Activated CD4-positive, alpha-beta memory T cell treated with anti-CD3 and anti-CD28 coated beads for 36 hours (primary cell): ENCODE results near the gene AJAP1. TPM values are rescaled to one million over a fixed set of nuclear protein-coding genes. Genes with fewer than 3 reads are reported as not detected.
A peak's percentile ranks its signal among the peaks of the same experiment; 100 is the strongest.

Source experiments
- CTCF ChIA-PET: fragments of 350-600 bp; sonication (Branson Sonifier 250); formaldehyde crosslinking; loops from one replicate; lab custom pipeline; 2021; ENCODE audit warnings: antibody characterized with exemption, inconsistent platforms; lab: Charles Lee
- POLR2A ChIA-PET: fragments of 350-600 bp; sonication (Branson Sonifier 250); formaldehyde crosslinking; loops from one replicate; lab custom pipeline; 2021; ENCODE audit warnings: antibody characterized with exemption; lab: Charles Lee
- DNase-seq: peaks from one replicate; pipeline ENCODE4 v3.0.0-alpha.2; 2020
- H3K27ac Mint-ChIP-seq: one replicate; pipeline ENCODE4 v1.8.0; 2021; ENCODE audit warnings: mixed read lengths
- H3K27me3 Mint-ChIP-seq: one replicate; pipeline ENCODE4 v1.8.0; 2021; ENCODE audit warnings: mixed read lengths
- H3K36me3 Mint-ChIP-seq: one replicate; pipeline ENCODE4 v1.8.0; 2021; ENCODE audit warnings: mixed read lengths
- H3K4me1 Mint-ChIP-seq: one replicate; pipeline ENCODE4 v1.8.0; 2021; ENCODE audit warnings: low read depth, mixed read lengths
- H3K4me3 Mint-ChIP-seq: one replicate; pipeline ENCODE4 v1.8.0; 2021; ENCODE audit warnings: mild to moderate bottlenecking, mixed read lengths
- H3K9me3 Mint-ChIP-seq: one replicate; pipeline ENCODE4 v1.8.0; 2021; ENCODE audit warnings: mixed read lengths
- intact Hi-C: fragments of 100-400 bp; cut with micrococcal nuclease; formaldehyde crosslinking; loops from one replicate; pipeline ENCODE4 v1.15.1; 2023
- total RNA-seq, 2 experiments: library from RNA; stranded (reverse); gene quantifications; one replicate each; pipeline ENCODE4 v1.2.3, GENCODE V29; 2021

AJAP1 gene
- total RNA-seq, 2 experiments from 2014 or later = not detected

DNA sequence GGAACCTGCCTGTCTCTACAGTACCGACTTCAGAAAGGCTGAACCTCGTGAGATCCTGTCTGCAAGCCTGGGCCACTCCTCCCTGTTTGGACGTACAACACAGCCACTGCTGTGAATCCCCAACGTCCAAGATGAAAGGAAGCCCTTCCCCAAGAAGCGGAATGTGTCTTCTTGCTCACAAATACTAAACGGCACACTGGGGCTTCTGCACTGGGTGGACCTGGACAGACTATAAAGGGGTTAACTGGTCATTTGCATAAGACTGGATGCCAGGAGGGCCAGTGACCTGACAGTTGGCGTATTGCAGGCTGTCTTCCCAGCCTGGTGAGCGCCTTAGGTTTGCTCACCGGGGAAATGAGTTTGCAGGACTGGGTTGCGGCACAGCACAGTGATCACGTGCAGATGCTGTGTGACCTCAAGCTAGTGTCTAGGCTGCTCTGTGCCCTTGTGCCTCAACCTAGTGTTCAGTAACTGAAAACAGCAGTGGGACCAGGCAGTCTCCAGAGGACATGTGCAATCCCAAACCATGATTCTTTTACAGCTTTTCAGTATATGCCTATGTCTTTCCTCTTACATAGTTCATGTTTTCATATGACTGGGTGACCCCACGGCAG is 19.5 kb upstream of the AJAP1 start:
- no peak overlapping the region for H3K27ac Mint-ChIP-seq
- CTCF ChIA-PET = interaction anchor here (0.5 kb wide), 1 partner anchor 13 kb away, joined by 3 read pairs; no protein-coding TSS in a partner anchor
- H3K4me1 Mint-ChIP-seq = no peaks in the 10 kb centered on the region
- H3K27me3 Mint-ChIP-seq = peaks cover 6% of the 10 kb centered on the region
- H3K9me3 Mint-ChIP-seq = no peaks in the 10 kb centered on the region
- POLR2A ChIA-PET = no interaction called here
- intact Hi-C loops = no loop called here
- no peak overlapping the region for H3K4me3 Mint-ChIP-seq
- H3K36me3 Mint-ChIP-seq = no peaks in the 10 kb centered on the region
- no peak for DNase-seq

DNA sequence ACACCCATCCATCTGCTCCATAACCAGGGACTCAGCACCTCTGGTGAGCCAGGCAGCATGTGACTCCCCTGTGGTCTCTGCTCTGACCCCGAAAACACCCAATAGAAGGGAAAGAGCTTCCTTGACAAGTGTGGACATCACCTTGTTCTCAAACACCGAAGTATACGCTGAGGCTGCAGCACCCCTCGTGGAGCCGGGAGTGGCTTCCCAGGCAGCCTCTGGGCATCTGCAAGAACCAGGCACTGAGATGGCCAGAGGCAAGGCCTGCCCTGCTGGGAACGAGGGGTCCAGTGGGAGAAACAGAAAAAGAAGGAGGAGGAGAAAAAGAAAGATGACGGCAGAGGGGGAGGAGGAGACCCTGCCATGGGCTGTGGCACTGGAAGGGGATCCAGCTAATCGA is 18.2 kb upstream of the AJAP1 start:
- POLR2A ChIA-PET = no interaction called here
- peaks cover 6% of the 10 kb centered on the region for H3K27me3 Mint-ChIP-seq

GRCh38 chr1:4636644-4637380 is 17.6 kb upstream of the AJAP1 start:
- H3K4me1 Mint-ChIP-seq = no peaks in the 10 kb centered on the region
- no peak overlapping the region for H3K27ac Mint-ChIP-seq
- POLR2A ChIA-PET = no interaction called here
- DNase-seq = no peak
- H3K4me3 Mint-ChIP-seq = no peak overlapping the region
- CTCF ChIA-PET = no interaction called here
- peaks cover 6% of the 10 kb centered on the region for H3K27me3 Mint-ChIP-seq
- intact Hi-C loops = no loop called here
- no peaks in the 10 kb centered on the region for H3K36me3 Mint-ChIP-seq
- no peaks in the 10 kb centered on the region for H3K9me3 Mint-ChIP-seq

More for the DNA sequence above, 18.2 kb upstream of the AJAP1 start:
- intact Hi-C loops = no loop called here
- Mint-ChIP-seq H3K4me3 (no peak overlapping the region), H3K36me3 (no peaks in the 10 kb centered on the region), H3K27ac (no peak overlapping the region), H3K9me3 (no peaks in the 10 kb centered on the region), H3K4me1 (no peaks in the 10 kb centered on the region)
- CTCF ChIA-PET = no interaction called here
- DNase-seq = no peak

DNA sequence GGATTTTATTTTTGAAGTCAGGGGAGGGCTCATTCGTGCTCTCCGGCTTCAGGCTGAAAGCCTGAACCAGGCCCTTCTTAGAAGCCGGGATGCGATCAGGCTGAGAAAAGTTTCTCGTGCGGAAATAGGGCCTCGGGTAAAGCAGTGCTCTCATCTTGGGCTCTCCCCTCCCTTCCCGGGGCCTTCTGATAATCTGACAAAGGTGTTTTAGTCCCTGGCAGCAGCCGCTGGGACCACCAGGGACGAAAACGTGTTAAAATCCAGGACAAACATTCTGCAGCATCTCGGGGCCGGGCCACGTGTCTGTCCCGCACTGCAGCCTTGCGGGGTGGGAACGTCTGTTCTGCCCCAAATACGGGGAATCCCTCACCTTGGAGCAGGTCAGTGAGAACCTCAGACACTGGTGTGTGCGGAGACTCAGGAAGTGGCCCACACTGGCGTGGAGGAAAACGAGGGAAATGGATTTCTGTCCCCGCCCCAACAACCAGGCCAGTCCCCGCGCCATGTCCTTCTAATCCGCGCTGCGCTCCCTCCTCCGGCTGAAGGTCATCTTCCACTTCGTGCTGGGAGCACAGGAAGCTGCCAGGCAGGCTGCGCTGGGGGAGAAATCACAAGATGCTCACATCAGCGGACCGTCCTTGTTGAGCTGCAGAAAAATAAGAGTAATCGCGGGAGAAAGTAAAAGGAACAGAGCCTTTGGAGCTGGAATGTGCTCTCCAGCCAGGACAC is 16.6 kb upstream of the AJAP1 start:
- intact Hi-C loops = no loop called here
- peaks cover 6% of the 10 kb centered on the region for H3K27me3 Mint-ChIP-seq
- CTCF ChIA-PET = no interaction called here
- DNase-seq = no peak
- no peaks in the 10 kb centered on the region for H3K36me3 Mint-ChIP-seq
- no peaks in the 10 kb centered on the region for H3K4me1 Mint-ChIP-seq
- H3K27ac Mint-ChIP-seq = no peak overlapping the region
- H3K9me3 Mint-ChIP-seq = no peaks in the 10 kb centered on the region
- H3K4me3 Mint-ChIP-seq = no peak overlapping the region
- POLR2A ChIA-PET = no interaction called here

GRCh38 chr1:4638345-4638729 is 16.1 kb upstream of the AJAP1 start:
- no peak for DNase-seq
- ChIA-PET POLR2A (no interaction called here), CTCF (no interaction called here)
- intact Hi-C loops = no loop called here
- H3K27ac Mint-ChIP-seq = no peak overlapping the region
- no peaks in the 10 kb centered on the region for H3K36me3 Mint-ChIP-seq
- H3K4me3 Mint-ChIP-seq = no peak overlapping the region
- H3K27me3 Mint-ChIP-seq = peaks cover 11% of the 10 kb centered on the region
- H3K9me3 Mint-ChIP-seq = no peaks in the 10 kb centered on the region
- no peaks in the 10 kb centered on the region for H3K4me1 Mint-ChIP-seq

DNA sequence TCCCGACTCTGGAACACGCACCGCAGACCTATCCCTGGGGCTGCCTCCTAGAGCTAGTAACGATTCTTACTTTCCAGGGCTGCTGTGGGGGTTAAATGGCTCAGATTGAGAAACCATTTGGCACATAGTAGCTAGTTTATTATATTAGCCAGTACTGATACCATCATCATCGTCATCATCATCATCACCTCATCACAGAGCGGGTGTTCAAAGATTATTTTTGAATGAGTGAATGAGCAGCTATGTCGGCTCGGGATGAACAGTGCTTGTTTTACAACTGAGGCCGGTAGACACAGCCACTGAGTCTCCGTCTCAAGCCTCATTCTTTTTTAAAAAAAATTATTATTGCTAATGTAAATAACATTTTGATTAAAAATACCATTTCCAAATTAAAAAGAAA is 13.5 kb upstream of the AJAP1 start:
- ChIA-PET CTCF (no interaction called here), POLR2A (no interaction called here)

GRCh38 chr1:4647391-4647790 is 7.0 kb upstream of the AJAP1 start:
- intact Hi-C loops = no loop called here
- Mint-ChIP-seq H3K27me3 (peaks cover 16% of the 10 kb centered on the region), H3K9me3 (no peaks in the 10 kb centered on the region), H3K27ac (no peak overlapping the region), H3K4me1 (no peaks in the 10 kb centered on the region), H3K36me3 (no peaks in the 10 kb centered on the region), H3K4me3 (no peak overlapping the region)
- ChIA-PET POLR2A (no interaction called here), CTCF (no interaction called here)
- no peak for DNase-seq

More for the DNA sequence above, 13.5 kb upstream of the AJAP1 start:
- Mint-ChIP-seq H3K4me1 (no peaks in the 10 kb centered on the region), H3K27ac (no peak overlapping the region), H3K9me3 (no peaks in the 10 kb centered on the region), H3K4me3 (no peak overlapping the region), H3K27me3 (peaks cover 18% of the 10 kb centered on the region), H3K36me3 (no peaks in the 10 kb centered on the region)
- no peak for DNase-seq
- intact Hi-C loops = no loop called here

GRCh38 chr1:4648657-4649056 is 5.8 kb upstream of the AJAP1 start:
- peaks cover 11% of the 10 kb centered on the region for H3K27me3 Mint-ChIP-seq
- H3K4me3 Mint-ChIP-seq = no peak overlapping the region
- no peak overlapping the region for H3K27ac Mint-ChIP-seq
- H3K4me1 Mint-ChIP-seq = peaks cover 2% of the 10 kb centered on the region
- H3K36me3 Mint-ChIP-seq = no peaks in the 10 kb centered on the region
- no peaks in the 10 kb centered on the region for H3K9me3 Mint-ChIP-seq
- POLR2A ChIA-PET = no interaction called here
- intact Hi-C loops = no loop called here
- DNase-seq = no peak
- CTCF ChIA-PET = no interaction called here

GRCh38 chr1:4650481-4650880 is 3.9 kb upstream of the AJAP1 start:
- CTCF ChIA-PET = no interaction called here
- Mint-ChIP-seq H3K36me3 (no peaks in the 10 kb centered on the region), H3K4me1 (peaks cover 2% of the 10 kb centered on the region), H3K4me3 (no peak overlapping the region), H3K27ac (no peak overlapping the region), H3K9me3 (no peaks in the 10 kb centered on the region), H3K27me3 (peaks cover 11% of the 10 kb centered on the region)
- POLR2A ChIA-PET = no interaction called here
- no peak for DNase-seq
- intact Hi-C loops = no loop called here

- intact Hi-C loops = no loop called here
- H3K27me3 Mint-ChIP-seq = peaks cover 8% of the 10 kb centered on the region
- H3K27ac Mint-ChIP-seq = no peak overlapping the region
- peaks cover 2% of the 10 kb centered on the region for H3K4me1 Mint-ChIP-seq
- DNase-seq = no peak
- ChIA-PET CTCF (interaction anchor here (0.6 to 0.7 kb wide), 2 partner anchors 740 to 1110 kb away, joined by 3 read pairs; no protein-coding TSS in a partner anchor), POLR2A (no interaction called here)
- H3K4me3 Mint-ChIP-seq = no peak overlapping the region
- no peaks in the 10 kb centered on the region for H3K36me3 Mint-ChIP-seq
- H3K9me3 Mint-ChIP-seq = no peaks in the 10 kb centered on the region
Observed at GRCh38 chr1:4650981-4651380, 3.4 kb upstream of the AJAP1 start.

DNA sequence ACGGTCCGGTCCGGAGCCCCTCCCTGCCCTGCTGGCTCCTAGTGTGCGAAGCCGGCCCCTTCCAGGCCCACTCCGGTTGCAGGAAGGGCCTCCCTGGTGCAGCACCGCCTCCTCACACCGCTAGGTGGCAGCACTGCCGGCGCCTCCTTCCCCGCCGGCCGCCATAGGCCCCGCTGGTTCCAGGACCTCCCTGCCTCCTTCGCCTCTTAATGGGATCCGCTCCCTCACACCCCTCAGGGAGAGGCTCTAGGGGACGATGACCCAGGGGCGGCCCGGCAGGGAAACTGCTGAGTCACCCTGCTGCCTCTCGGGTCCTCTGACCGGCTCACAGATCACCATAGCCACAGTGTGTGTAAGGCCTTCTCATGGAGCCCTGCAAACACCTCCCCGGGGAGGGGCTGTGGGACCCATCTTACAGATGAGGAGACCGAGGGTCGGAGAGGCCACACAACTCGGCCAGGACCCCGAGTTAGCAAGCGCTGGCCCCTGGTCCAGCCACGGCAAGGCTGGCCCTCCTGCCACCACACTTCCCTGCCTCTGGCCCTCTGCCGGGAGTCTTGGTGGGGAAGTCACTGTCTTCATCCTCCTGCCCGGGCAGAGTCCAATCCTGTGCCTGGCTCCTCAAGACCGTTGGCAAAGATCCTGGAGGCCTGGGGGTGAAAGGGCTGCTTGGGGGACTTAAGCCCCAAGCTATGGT is 1.6 kb upstream of the AJAP1 start:
- H3K4me1 Mint-ChIP-seq = peaks cover 2% of the 10 kb centered on the region
- H3K27ac Mint-ChIP-seq = no peak overlapping the region
- peaks cover 23% of the 10 kb centered on the region for H3K27me3 Mint-ChIP-seq
- intact Hi-C loops = no loop called here
- no peaks in the 10 kb centered on the region for H3K36me3 Mint-ChIP-seq
- no peak overlapping the region for H3K4me3 Mint-ChIP-seq
- DNase-seq = peak; percentile 64
- ChIA-PET POLR2A (no interaction called here), CTCF (no interaction called here)
- H3K9me3 Mint-ChIP-seq = no peaks in the 10 kb centered on the region

GRCh38 chr1:4653328-4653660 is 1.1 kb upstream of the AJAP1 start:
- Mint-ChIP-seq H3K4me3 (no peak overlapping the region), H3K27me3 (peaks cover 28% of the 10 kb centered on the region), H3K36me3 (no peaks in the 10 kb centered on the region), H3K4me1 (peaks cover 2% of the 10 kb centered on the region), H3K27ac (no peak overlapping the region), H3K9me3 (no peaks in the 10 kb centered on the region)
- DNase-seq = no peak
- ChIA-PET POLR2A (no interaction called here), CTCF (no interaction called here)
- intact Hi-C loops = no loop called here
